ENCODE data around the gene KRTAP5-5.

DNA sequence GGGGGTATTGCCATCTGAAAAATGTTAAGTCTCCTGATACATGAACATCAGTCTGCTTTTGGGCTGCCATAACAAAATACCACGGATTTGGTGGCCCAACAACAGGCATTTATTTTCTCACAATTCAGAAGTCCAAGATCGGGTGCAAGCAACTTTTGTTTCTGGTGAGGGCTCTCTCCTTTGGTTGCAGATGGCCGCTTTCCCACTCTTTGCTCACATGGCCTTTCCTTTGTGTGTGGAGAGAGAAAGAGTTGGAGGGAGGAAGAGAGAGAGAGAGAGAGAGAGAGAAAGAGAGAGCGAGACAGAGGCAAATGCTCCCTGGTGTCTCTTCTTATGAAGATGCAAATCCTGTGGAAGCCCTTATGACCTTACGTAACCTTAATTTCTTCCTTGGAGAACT is 28.9 kb upstream of the KRTAP5-5 start:
- TF ChIP-seq, protein P1, sequence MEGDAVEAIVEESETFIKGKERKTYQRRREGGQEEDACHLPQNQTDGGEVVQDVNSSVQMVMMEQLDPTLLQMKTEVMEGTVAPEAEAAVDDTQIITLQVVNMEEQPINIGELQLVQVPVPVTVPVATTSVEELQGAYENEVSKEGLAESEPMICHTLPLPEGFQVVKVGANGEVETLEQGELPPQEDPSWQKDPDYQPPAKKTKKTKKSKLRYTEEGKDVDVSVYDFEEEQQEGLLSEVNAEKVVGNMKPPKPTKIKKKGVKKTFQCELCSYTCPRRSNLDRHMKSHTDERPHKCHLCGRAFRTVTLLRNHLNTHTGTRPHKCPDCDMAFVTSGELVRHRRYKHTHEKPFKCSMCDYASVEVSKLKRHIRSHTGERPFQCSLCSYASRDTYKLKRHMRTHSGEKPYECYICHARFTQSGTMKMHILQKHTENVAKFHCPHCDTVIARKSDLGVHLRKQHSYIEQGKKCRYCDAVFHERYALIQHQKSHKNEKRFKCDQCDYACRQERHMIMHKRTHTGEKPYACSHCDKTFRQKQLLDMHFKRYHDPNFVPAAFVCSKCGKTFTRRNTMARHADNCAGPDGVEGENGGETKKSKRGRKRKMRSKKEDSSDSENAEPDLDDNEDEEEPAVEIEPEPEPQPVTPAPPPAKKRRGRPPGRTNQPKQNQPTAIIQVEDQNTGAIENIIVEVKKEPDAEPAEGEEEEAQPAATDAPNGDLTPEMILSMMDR (optimal IDR thresholded peaks at IDR 0.05 in 1 of 3, IDR thresholded peaks at IDR 0.05 in 1 of 3, conservative IDR thresholded peaks at IDR 0.05 in 1 of 3; ENCODE audit: extremely low read depth in 1 of 3, insufficient read depth in 2 of 3, low read length in 3 of 3), result no peak
- no peak for TF ChIP-seq EZH2 (IDR thresholded peaks at IDR 0.05; ENCODE audit: low read length)
